HG02840 (cell line): ENCODE results near the gene VSIR.

ENCODE experiments used
- ATAC-seq: cut with Tn5 transposase; IDR thresholded peaks from one replicate; pipeline ENCODE4 v1.9.1; 2021; ENCODE audit warnings: mild to moderate bottlenecking, moderate library complexity, moderate number of reproducible peaks; ENCODE audit not compliant: unreplicated experiment, low FRiP score

Gene VSIR

GRCh38 chr10:71700731-71701368 lies 72.5 kb downstream of the VSIR start:
- no peak for ATAC-seq

- ATAC-seq: no peak
Observed at GRCh38 chr10:71698737-71699136, 74.6 kb downstream of the VSIR start.

GRCh38 chr10:71697938-71698709 lies 75.2 kb downstream of the VSIR start:
- ATAC-seq: no peak
